GM19099 (cell line): ENCODE results near the gene EFR3B.

Experiments used
- POLR2A ChIP-seq: IDR thresholded peaks from 3 replicates; pipeline ENCODE4 v1.6.1; 2011; ENCODE audit warnings: low read depth; ENCODE audit not compliant: insufficient read length; ENCODE audit errors: extremely low read depth

Gene EFR3B

GRCh38 chr2:25104736-25105135, 62.9 kb downstream of the EFR3B start:
- TF ChIP-seq POLR2A = no peak

- TF ChIP-seq POLR2A = no peak
Measured at GRCh38 chr2:25105336-25106085, 63.6 kb downstream of the EFR3B start.

GRCh38 chr2:25109822-25110221, 67.9 kb downstream of the EFR3B start:
- TF ChIP-seq POLR2A = no peak

- TF ChIP-seq POLR2A = no peak
Measured at GRCh38 chr2:25112113-25112512, 70.2 kb downstream of the EFR3B start.

GRCh38 chr2:25115249-25115883, 73.5 kb downstream of the EFR3B start:
- TF ChIP-seq POLR2A = no peak

- no peak for TF ChIP-seq POLR2A
Measured at GRCh38 chr2:25115902-25116301, 74.0 kb downstream of the EFR3B start.

GRCh38 chr2:25116956-25117355, 75.1 kb downstream of the EFR3B start:
- no peak for TF ChIP-seq POLR2A

GRCh38 chr2:25119263-25119662, 77.4 kb downstream of the EFR3B start:
- TF ChIP-seq POLR2A = no peak

GRCh38 chr2:25122367-25122766, 80.5 kb downstream of the EFR3B start:
- no peak for TF ChIP-seq POLR2A

GRCh38 chr2:25123682-25124081, 81.8 kb downstream of the EFR3B start:
- no peak for TF ChIP-seq POLR2A

GRCh38 chr2:25125189-25125588, 83.3 kb downstream of the EFR3B start:
- no peak for TF ChIP-seq POLR2A

GRCh38 chr2:25125976-25126375, 84.1 kb downstream of the EFR3B start:
- no peak for TF ChIP-seq POLR2A

- no peak for TF ChIP-seq POLR2A
Measured at GRCh38 chr2:25127646-25128045, 85.8 kb downstream of the EFR3B start.

GRCh38 chr2:25129901-25130520, 88.1 kb downstream of the EFR3B start:
- TF ChIP-seq POLR2A = no peak

- no peak for TF ChIP-seq POLR2A
Measured at GRCh38 chr2:25131253-25131566, 89.3 kb downstream of the EFR3B start.
